ENCODE results near the gene AP1B1.

The AP1B1 gene

GRCh38 chr22:29344137-29344536 lies 44.2 kb downstream of the AP1B1 start:
- H3K4me3 ChIP-seq (ENCODE audit: control insufficient read depth, low read depth, low read length) = no peak overlapping the region
- DNase-seq (ENCODE audit: low read depth) = peak; percentile 89
- TF ChIP-seq CTCF (IDR thresholded peaks at IDR 0.05; ENCODE audit: control insufficient read depth, insufficient read depth, low read depth, low read length, missing control alignments) = no peak

- DNase-seq (ENCODE audit: low read depth) = peak; percentile 25
- TF ChIP-seq CTCF (IDR thresholded peaks at IDR 0.05; ENCODE audit: control insufficient read depth, insufficient read depth, low read depth, low read length, missing control alignments) = no peak
- H3K4me3 ChIP-seq (ENCODE audit: control insufficient read depth, low read depth, low read length) = no peak overlapping the region
Measured at GRCh38 chr22:29343313-29343805, 45.0 kb downstream of the AP1B1 start.

- TF ChIP-seq CTCF (IDR thresholded peaks at IDR 0.05; ENCODE audit: control insufficient read depth, insufficient read depth, low read depth, low read length, missing control alignments) = no peak
- H3K4me3 ChIP-seq (ENCODE audit: control insufficient read depth, low read depth, low read length) = no peak overlapping the region
- no peak for DNase-seq (ENCODE audit: low read depth)
Measured at GRCh38 chr22:29342577-29343312, 45.6 kb downstream of the AP1B1 start.

- no peak for DNase-seq (ENCODE audit: low read depth)
- TF ChIP-seq CTCF (IDR thresholded peaks at IDR 0.05; ENCODE audit: control insufficient read depth, insufficient read depth, low read depth, low read length, missing control alignments) = no peak
Measured at GRCh38 chr22:29342177-29342576, 46.2 kb downstream of the AP1B1 start.

GRCh38 chr22:29341849-29342127 lies 46.6 kb downstream of the AP1B1 start:
- H3K4me3 ChIP-seq (ENCODE audit: control insufficient read depth, low read depth, low read length) = no peak overlapping the region
- no peak for TF ChIP-seq CTCF (IDR thresholded peaks at IDR 0.05; ENCODE audit: control insufficient read depth, insufficient read depth, low read depth, low read length, missing control alignments)
- no peak for DNase-seq (ENCODE audit: low read depth)

More at GRCh38 chr22:29342177-29342576, 46.2 kb downstream of the AP1B1 start:
- no peak overlapping the region for H3K4me3 ChIP-seq (ENCODE audit: control insufficient read depth, low read depth, low read length)

DNA sequence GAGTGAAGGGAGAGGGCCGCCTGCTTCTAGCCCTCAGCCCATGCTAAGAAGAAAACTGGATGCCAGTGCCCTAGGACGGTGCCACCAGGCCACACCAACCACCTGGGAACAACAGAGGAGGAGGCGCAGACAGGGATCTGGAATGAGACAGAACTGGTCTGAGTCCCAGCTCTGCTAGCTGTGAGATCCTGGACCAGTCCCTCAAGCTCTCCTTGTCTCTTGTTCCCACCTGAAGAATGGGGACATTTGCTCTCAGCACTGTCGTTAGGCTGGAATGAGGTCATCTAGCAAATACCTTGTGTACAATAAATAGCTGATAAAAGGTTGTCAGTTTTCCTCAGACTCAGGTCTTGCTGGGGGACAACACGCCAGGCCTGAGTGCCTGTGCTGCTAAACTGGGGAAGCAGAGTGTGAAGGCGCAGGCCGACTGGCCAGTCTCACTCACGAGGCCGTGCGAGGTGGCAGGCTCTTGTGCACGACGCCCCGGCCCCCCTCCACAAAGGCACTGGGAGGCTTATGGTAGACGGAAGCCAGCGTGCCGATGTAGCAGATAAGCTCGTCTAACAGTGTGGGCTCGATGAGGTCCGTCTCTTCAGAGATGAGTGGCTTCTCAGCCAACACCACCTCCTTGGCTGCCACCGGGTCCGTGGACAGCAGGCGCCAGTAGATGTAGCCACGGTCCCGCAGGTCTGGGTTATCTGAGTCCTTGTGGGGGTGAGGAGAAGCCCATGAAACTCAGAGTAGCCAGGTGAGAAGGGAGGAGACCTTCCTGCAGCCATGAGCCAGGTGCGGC lies 47.1 kb downstream of the AP1B1 start:
- no peak for TF ChIP-seq CTCF (IDR thresholded peaks at IDR 0.05; ENCODE audit: control insufficient read depth, insufficient read depth, low read depth, low read length, missing control alignments)
- DNase-seq (ENCODE audit: low read depth) = no peak
- no peak overlapping the region for H3K4me3 ChIP-seq (ENCODE audit: control insufficient read depth, low read depth, low read length)

Data from AG09309 (cell line).